ENCODE measurements around the gene DUSP6. TPM values are rescaled to one million over a fixed set of nuclear protein-coding genes. Genes with fewer than 3 reads are reported as not detected.

Gene DUSP6
- total and polyA plus RNA-seq, 2 donors (not counting 1 experiment from before 2014, with no cell fraction given), result 3.2 to 42.2 TPM

GRCh38 chr12:89314060-89314761, 38.1 kb downstream of the DUSP6 start:
- H3K27me3 ChIP-seq (replicated peaks in 1 of 4; ENCODE audit: control extremely low read depth in 1 of 4, control insufficient read depth in 3 of 4, insufficient read depth in 4 of 4, low read length in 3 of 4), result no peaks in the 10 kb centered on the region
- ATAC-seq (ENCODE audit: low read depth), result no peak

More at GRCh38 chr12:89314060-89314761, 38.1 kb downstream of the DUSP6 start:
- Histone ChIP-seq H4K20me1 (ENCODE audit: control insufficient read depth, insufficient read depth, low read length, poor library complexity, severe bottlenecking) (no peaks in the 10 kb centered on the region), H3K9ac (ENCODE audit: low read length) (no peak overlapping the region), H2AFZ (ENCODE audit: insufficient read depth, low read depth, low read length, poor library complexity, severe bottlenecking) (peak overlapping the region; percentile 18), H3K4me1 (ENCODE audit: control insufficient read depth in 2 of 2, insufficient read depth in 2 of 2, low read length in 2 of 2) (peaks cover 7 to 17% of the 10 kb centered on the region in 2 donors), H3K4me3 (ENCODE audit: control extremely low read depth in 1 of 5, extremely low read depth in 1 of 5, insufficient read depth in 1 of 5, low read depth in 2 of 5, low read length in 4 of 5) (no peak overlapping the region), H3K9me3 (ENCODE audit: control extremely low read depth in 1 of 3, control insufficient read depth in 2 of 3, insufficient read depth in 1 of 3, low read length in 2 of 3) (no peaks in the 10 kb centered on the region), H3K79me2 (ENCODE audit: control insufficient read depth, insufficient read depth, low read length) (no peaks in the 10 kb centered on the region), H3K36me3 (replicated peaks in 1 of 2; ENCODE audit: control extremely low read depth in 1 of 2, control insufficient read depth in 1 of 2, extremely low read depth in 1 of 2, insufficient read depth in 2 of 2, low read length in 1 of 2) (no peaks in the 10 kb centered on the region), H3K27ac (ENCODE audit: low read length in 2 of 2) (no peak overlapping the region), H3K4me2 (replicated peaks; ENCODE audit: low read depth, low read length, poor library complexity, severe bottlenecking) (no peak overlapping the region)
- ChIA-PET CTCF (no interaction called here), POLR2A (no interaction called here)
- Mint-ChIP-seq H3K27me3 (no peaks in the 10 kb centered on the region), H3K4me3 (no peak overlapping the region), H3K27ac (no peak overlapping the region), H3K4me1 (peaks cover 16% of the 10 kb centered on the region), H3K9me3 (ENCODE audit: insufficient read depth) (no peaks in the 10 kb centered on the region)
- WGBS (ENCODE audit: insufficient coverage), result 77% methylated on average over 2 of the region's 3 CpGs
- DNase-seq, result no peak
- TF ChIP-seq CTCF (IDR thresholded peaks at IDR 0.05), result no peak
- no peak for TF ChIP-seq EZH2 (IDR thresholded peaks at IDR 0.05; ENCODE audit: borderline replicate concordance, insufficient read depth, low read depth, low read length, poor library complexity, severe bottlenecking)
- intact Hi-C loops (cut with micrococcal nuclease), result no loop called here
